ENCODE measurements around the gene TRIM2.

TRIM2 gene

DNA sequence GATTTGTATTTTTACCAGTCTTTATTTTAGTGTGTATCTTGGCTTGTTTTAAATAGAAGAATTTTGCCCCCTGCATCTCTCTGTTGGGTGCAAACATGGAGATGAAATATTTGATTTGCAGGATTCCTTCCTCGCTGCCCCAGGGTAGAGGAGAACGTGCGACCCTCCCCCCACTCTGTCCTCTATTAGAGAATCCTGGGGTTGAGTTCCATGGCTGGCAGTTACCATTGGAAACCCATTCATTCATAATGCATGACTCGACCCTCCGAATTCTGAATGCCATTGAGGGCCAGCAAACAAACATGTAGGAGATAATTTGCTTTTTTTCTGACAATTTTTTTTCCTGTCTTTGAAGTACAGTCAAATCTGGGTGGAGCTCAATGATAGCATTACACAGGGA lies 53.7 kb downstream of the TRIM2 start:
- H3K4me3 ChIP-seq (ENCODE audit: low read depth, low read length), result no peak overlapping the region
- TF ChIP-seq, protein P1, sequence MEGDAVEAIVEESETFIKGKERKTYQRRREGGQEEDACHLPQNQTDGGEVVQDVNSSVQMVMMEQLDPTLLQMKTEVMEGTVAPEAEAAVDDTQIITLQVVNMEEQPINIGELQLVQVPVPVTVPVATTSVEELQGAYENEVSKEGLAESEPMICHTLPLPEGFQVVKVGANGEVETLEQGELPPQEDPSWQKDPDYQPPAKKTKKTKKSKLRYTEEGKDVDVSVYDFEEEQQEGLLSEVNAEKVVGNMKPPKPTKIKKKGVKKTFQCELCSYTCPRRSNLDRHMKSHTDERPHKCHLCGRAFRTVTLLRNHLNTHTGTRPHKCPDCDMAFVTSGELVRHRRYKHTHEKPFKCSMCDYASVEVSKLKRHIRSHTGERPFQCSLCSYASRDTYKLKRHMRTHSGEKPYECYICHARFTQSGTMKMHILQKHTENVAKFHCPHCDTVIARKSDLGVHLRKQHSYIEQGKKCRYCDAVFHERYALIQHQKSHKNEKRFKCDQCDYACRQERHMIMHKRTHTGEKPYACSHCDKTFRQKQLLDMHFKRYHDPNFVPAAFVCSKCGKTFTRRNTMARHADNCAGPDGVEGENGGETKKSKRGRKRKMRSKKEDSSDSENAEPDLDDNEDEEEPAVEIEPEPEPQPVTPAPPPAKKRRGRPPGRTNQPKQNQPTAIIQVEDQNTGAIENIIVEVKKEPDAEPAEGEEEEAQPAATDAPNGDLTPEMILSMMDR (IDR thresholded peaks at IDR 0.05; ENCODE audit: low read depth, low read length), result no peak

DNA sequence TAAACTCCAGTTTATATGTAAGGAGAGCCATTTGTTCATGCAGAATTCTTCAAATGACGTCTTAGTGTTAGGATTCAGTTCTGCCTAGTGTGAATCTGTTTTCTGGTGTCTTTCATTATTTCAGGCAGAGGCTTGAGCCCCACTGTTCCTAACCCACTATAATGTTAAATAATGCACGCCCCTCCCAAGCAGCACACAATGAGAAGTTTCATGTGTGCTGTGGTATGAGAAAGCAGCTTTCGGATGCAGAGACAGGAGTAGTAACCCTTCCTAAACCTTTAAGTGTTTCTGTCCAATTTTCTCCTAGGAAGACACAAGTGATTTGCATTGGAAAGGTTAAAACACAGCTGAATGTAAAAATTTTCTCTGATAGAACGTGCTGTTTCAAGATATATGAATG lies 54.5 kb downstream of the TRIM2 start:
- TF ChIP-seq, protein P1 (IDR thresholded peaks at IDR 0.05; ENCODE audit: low read depth, low read length), result no peak
- no peak overlapping the region for H3K4me3 ChIP-seq (ENCODE audit: low read depth, low read length)

DNA sequence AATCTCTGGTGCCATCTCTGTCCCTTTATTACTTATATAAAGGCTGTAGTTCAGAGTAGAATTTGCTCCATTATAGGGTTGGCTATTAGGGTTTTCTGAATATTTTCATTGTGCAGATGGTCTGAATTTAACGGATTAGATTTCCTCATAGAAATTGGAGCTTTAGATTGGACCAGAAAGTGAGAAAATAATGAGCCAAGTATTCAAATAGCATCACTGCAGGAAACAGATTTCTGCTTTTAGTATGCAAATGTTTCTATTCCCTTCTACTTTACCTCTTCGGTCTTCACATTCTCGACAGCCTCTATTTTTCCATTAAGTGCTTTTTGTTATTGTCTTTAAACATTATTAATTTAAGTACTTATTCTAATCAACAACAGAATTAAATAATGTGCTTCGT lies 55.4 kb downstream of the TRIM2 start:
- TF ChIP-seq, protein P1 (IDR thresholded peaks at IDR 0.05; ENCODE audit: low read depth, low read length), result no peak
- no peak overlapping the region for H3K4me3 ChIP-seq (ENCODE audit: low read depth, low read length)

DNA sequence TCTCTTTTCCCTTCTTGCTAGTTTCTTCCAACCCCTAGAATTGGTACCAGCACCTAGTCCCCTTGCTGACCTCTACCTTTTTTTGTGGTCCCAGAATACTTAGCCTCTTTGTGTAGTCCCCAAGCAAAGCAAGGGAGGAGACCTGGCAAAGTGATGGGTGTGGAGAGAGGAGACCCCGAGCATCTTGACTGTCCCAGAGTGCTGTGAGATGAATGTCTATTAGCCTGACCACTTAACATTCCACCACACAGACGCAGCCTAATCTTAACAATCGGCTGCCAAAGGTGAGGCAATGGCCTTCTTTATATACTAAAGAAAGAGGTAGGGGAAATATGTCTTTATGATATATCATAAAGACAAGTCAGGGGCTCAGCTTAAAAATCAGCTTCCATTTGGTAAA lies 55.9 kb downstream of the TRIM2 start:
- TF ChIP-seq, protein P1 (IDR thresholded peaks at IDR 0.05; ENCODE audit: low read depth, low read length), result no peak
- no peak overlapping the region for H3K4me3 ChIP-seq (ENCODE audit: low read depth, low read length)

DNA sequence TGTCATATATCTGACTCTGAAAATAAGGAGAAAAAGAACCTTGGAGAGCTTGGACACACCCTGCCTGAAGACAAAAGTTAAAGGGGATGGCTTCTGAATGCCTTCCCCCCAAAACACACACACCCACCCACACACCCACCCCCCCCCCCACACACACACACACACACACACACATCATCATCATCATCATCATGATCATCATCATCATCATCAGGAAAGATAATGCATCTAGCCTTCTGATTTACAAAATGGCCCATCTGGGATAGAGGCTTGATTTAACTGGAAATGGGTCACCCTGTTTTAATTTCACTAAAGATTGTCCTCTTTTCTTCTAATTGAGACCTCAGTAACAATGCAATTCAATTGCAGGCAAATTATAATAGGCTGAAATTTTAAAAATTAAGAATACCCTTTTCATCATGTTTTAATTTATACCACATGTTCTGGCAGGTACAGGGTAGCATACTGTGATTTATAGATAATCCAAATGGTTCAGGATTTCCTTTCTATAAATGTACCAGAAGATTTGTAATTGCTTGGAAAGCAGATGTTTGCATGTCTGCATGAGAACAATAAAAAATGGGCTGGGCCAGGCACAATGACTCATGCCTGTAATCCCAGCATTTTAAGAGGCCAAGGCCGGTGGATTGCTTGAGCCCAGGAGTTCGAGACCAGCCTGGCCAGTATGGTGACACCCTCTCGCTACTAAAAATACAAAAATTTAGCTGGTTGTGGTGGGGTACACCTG lies 56.5 kb downstream of the TRIM2 start:
- TF ChIP-seq, protein P1 (IDR thresholded peaks at IDR 0.05; ENCODE audit: low read depth, low read length), result no peak
- H3K4me3 ChIP-seq (ENCODE audit: low read depth, low read length), result no peak overlapping the region

DNA sequence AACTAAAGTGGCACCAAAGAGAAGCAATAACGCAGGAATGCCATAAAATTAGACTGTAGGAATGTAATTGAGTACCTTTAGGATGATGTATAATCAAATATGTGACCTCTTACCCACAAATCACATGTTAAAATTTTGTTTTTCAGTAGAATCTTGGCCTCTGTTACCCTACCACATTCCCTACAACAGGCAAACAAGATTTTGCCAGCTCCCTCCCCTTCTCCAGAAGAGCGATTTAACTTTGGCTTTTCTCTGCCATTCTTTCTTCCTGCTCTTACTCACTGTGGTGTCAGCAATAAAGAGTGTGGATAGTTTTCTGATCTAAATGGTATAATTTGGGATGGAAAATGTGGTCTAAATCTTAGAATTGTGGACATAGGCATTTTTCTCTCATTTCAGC lies 57.2 kb downstream of the TRIM2 start:
- TF ChIP-seq, protein P1 (IDR thresholded peaks at IDR 0.05; ENCODE audit: low read depth, low read length), result no peak
- H3K4me3 ChIP-seq (ENCODE audit: low read depth, low read length), result no peak overlapping the region

- H3K4me3 ChIP-seq (ENCODE audit: low read depth, low read length), result no peak overlapping the region
- TF ChIP-seq, protein P1 (IDR thresholded peaks at IDR 0.05; ENCODE audit: low read depth, low read length), result no peak
Observed at GRCh38 chr4:153261914-153262313, 57.7 kb downstream of the TRIM2 start.

All from WI38 (cell line).